IMR-90 (cell line): ENCODE data around the gene PALM.

ENCODE experiments used
- SMC3 ChIP-seq: fragments of 150-350 bp; IDR thresholded peaks from 2 replicates; pipeline ENCODE4 v1.6.1; 2016; ENCODE audit warnings: low read depth, mild to moderate bottlenecking, antibody characterized with exemption, low read length, moderate library complexity
- TF ChIP-seq, protein P1 (sequence below): conservative IDR thresholded peaks from 2 replicates; pipeline ENCODE4 v1.5.1; 2012; ENCODE audit warnings: mild to moderate bottlenecking, low read depth, low read length, improper control_type of control experiment

DNA sequence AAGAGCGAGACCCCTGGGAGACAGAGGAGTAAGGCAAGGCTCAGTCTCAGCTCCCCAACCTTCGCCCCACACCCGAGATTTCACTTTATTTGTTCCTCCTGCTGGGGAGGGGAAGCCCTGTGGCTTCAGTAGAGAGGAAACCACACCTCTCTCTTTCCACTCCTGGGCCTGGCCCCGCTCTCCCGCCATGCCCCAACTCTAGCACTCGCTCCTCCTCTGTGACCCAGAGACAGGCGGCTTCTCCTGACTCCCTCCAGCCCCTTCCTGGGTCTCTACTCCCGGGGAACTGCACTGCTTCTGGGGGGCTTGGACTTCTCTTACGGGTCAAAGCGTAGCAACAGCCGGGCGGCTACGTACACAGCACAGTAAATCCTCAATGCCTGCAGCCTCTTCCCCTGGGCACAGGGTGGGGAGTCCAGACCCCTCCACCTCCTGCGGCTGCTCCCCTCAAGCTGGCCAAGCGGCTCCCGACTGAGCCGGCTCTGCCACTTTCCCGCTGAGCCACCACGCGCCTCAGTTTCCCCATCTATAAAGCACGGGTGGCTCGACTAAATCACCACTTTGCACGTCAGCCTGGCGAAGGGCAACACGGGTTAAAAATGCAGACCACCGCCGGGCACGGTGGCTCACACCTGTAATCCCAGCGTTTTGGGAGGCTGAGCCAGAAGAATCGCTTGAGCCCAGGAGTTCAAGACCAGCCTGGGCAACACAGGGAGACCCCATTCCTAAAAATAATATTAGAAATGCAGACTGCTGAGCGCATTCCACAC is 47.1 kb upstream of the PALM start:
- TF ChIP-seq, protein P1, sequence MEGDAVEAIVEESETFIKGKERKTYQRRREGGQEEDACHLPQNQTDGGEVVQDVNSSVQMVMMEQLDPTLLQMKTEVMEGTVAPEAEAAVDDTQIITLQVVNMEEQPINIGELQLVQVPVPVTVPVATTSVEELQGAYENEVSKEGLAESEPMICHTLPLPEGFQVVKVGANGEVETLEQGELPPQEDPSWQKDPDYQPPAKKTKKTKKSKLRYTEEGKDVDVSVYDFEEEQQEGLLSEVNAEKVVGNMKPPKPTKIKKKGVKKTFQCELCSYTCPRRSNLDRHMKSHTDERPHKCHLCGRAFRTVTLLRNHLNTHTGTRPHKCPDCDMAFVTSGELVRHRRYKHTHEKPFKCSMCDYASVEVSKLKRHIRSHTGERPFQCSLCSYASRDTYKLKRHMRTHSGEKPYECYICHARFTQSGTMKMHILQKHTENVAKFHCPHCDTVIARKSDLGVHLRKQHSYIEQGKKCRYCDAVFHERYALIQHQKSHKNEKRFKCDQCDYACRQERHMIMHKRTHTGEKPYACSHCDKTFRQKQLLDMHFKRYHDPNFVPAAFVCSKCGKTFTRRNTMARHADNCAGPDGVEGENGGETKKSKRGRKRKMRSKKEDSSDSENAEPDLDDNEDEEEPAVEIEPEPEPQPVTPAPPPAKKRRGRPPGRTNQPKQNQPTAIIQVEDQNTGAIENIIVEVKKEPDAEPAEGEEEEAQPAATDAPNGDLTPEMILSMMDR: no peak
- no peak for TF ChIP-seq SMC3
